IMR-90 (cell line): ENCODE measurements around the gene MEN1. TPM values are rescaled to one million over a fixed set of nuclear protein-coding genes. Genes with fewer than 3 reads are reported as not detected.

Experiments
- ATAC-seq: fragments of 200-7000 bp; cut with Tn5 transposase; 2 replicates; pipeline ENCODE4 v1.9.1; 2020; ENCODE audit warnings: low read depth, mild to moderate bottlenecking, moderate library complexity
- BruUV-seq: library from RNA; stranded (reverse); fragments of 400-500 nt; replicated peaks from 2 replicates; lab custom pipeline; 2021; lab: Mats Ljungman, UMichigan
- CTCF ChIA-PET: fragments of 300-600 bp; formaldehyde crosslinking; extraction: SDS; loops from one replicate; lab custom pipeline; 2021; ENCODE audit warnings: antibody characterized with exemption; lab: Yijun Ruan, JAX
- POLR2A ChIA-PET: fragments of 300-600 bp; sonication (Branson Sonifier 250); formaldehyde crosslinking; loops from one replicate; lab custom pipeline; 2022; ENCODE audit warnings: antibody characterized with exemption; ENCODE audit not compliant: unreplicated experiment; lab: Charles Lee
- DNase-seq: peaks from one replicate; pipeline ENCODE4 v3.0.0; 2013
- H2AFZ ChIP-seq: replicated peaks from 2 replicates; pipeline ENCODE3; 2013; ENCODE audit warnings: low read length, mild to moderate bottlenecking; ENCODE audit not compliant: poor library complexity
- H2AK5ac ChIP-seq: 2 replicates; pipeline ENCODE4 v1.6.1; 2013; ENCODE audit warnings: low read depth, low read length, inconsistent platforms
- H2AK9ac ChIP-seq: replicated peaks from 2 replicates; pipeline ENCODE3; 2013; ENCODE audit warnings: mild to moderate bottlenecking, low read depth, low read length, moderate library complexity; ENCODE audit not compliant: poor library complexity
- H2BK120ac ChIP-seq: 2 replicates; pipeline ENCODE4 v1.6.1; 2013; ENCODE audit warnings: low read depth, low read length, inconsistent platforms
- H2BK15ac ChIP-seq: 3 replicates; pipeline ENCODE4 v1.6.1; 2013; ENCODE audit warnings: low read depth, low read length, inconsistent platforms
- H2BK20ac ChIP-seq: 2 replicates; pipeline ENCODE4 v1.6.1; 2013; ENCODE audit warnings: low read depth, mild to moderate bottlenecking, inconsistent platforms, low read length, moderate library complexity
- H2BK5ac ChIP-seq: 2 replicates; pipeline ENCODE4 v1.6.1; 2013; ENCODE audit warnings: mild to moderate bottlenecking, low read depth, low read length, inconsistent platforms; ENCODE audit not compliant: poor library complexity, severe bottlenecking
- H3K14ac ChIP-seq: replicated peaks from 2 replicates; pipeline ENCODE4 v1.6.1; 2013; ENCODE audit warnings: low read depth, low read length, inconsistent platforms
- H3K18ac ChIP-seq: 2 replicates; pipeline ENCODE4 v1.6.1; 2013; ENCODE audit warnings: low read depth, low read length, control low read depth
- H3K23ac ChIP-seq: 2 replicates; pipeline ENCODE4 v1.6.1; 2013; ENCODE audit warnings: low read depth, low read length, inconsistent platforms
- H3K27ac ChIP-seq: 2 replicates; pipeline ENCODE4 v1.5.1; 2013; ENCODE audit warnings: mild to moderate bottlenecking, control low read depth, low read length; ENCODE audit not compliant: insufficient read depth
- H3K27me3 ChIP-seq: 2 replicates; pipeline ENCODE4 v1.6.1; 2013; ENCODE audit warnings: low read length; ENCODE audit not compliant: control insufficient read depth, insufficient read depth
- H3K36me3 ChIP-seq: 2 replicates; pipeline ENCODE4 v1.6.1; 2013; ENCODE audit warnings: low read length, mixed read lengths; ENCODE audit not compliant: control insufficient read depth, insufficient read depth
- H3K4ac ChIP-seq: 2 replicates; pipeline ENCODE4 v1.6.1; 2013; ENCODE audit warnings: low read depth, low read length, inconsistent platforms
- H3K4me1 ChIP-seq: 2 replicates; pipeline ENCODE4 v1.6.1; 2013; ENCODE audit warnings: low read length, mixed read lengths; ENCODE audit not compliant: control insufficient read depth, insufficient read depth
- H3K4me2 ChIP-seq: 2 replicates; pipeline ENCODE4 v1.6.1; 2013; ENCODE audit warnings: low read depth, mild to moderate bottlenecking, control low read depth, low read length, moderate library complexity
- H3K4me3 ChIP-seq: 2 replicates; pipeline ENCODE4 v1.5.1; 2013; ENCODE audit warnings: low read depth, mild to moderate bottlenecking, control low read depth, low read length, moderate library complexity; ENCODE audit not compliant: insufficient read depth
- H3K56ac ChIP-seq: 2 replicates; pipeline ENCODE4 v1.6.1; 2013; ENCODE audit warnings: low read length, inconsistent platforms; ENCODE audit not compliant: insufficient read depth; ENCODE audit errors: extremely low read depth
- H3K79me1 ChIP-seq, 2 experiments: 2 replicates each; pipeline ENCODE4 v1.6.1; 2013; ENCODE audit warnings: low read length in 2 of 2, inconsistent platforms in 1 of 2, low read depth in 1 of 2
- H3K9ac ChIP-seq: 2 replicates; pipeline ENCODE4 v1.6.1; 2013; ENCODE audit warnings: low read depth, low read length, control low read depth
- H3K9me1 ChIP-seq: 2 replicates; pipeline ENCODE4 v1.6.1; 2013; ENCODE audit warnings: low read length, inconsistent platforms; ENCODE audit not compliant: insufficient read depth
- H3K9me3 ChIP-seq: 2 replicates; pipeline ENCODE4 v1.6.1; 2013; ENCODE audit warnings: low read length; ENCODE audit not compliant: control insufficient read depth, insufficient read depth
- H4K20me1 ChIP-seq: 2 replicates; pipeline ENCODE4 v1.6.1; 2013; ENCODE audit warnings: low read length, inconsistent platforms; ENCODE audit not compliant: insufficient read depth
- H4K5ac ChIP-seq: 2 replicates; pipeline ENCODE4 v1.6.1; 2013; ENCODE audit warnings: mild to moderate bottlenecking, low read depth, low read length, control low read depth
- H4K8ac ChIP-seq, 2 experiments: 2 replicates each; pipeline ENCODE4 v1.6.1; 2013; ENCODE audit warnings: low read depth in 2 of 2, low read length in 2 of 2, control low read depth in 1 of 2, inconsistent platforms in 1 of 2
- H4K91ac ChIP-seq: 2 replicates; pipeline ENCODE4 v1.6.1; 2013; ENCODE audit warnings: low read depth, low read length, inconsistent platforms; ENCODE audit not compliant: insufficient read depth
- ELK1 ChIP-seq: fragments of 150-350 bp; IDR thresholded peaks from 2 replicates; pipeline ENCODE4 v1.6.1; 2016; ENCODE audit warnings: low read depth, mild to moderate bottlenecking, low read length, moderate library complexity, borderline replicate concordance
- WGBS, 2 experiments: methylation state at CpG; one replicate each; pipeline versions ENCODE4 v1.1.5 to v1.1.7; 2013; ENCODE audit warnings: missing lambda C conversion rate in 2 of 2; ENCODE audit not compliant: insufficient read length in 1 of 2; ENCODE audit errors: extremely low coverage in 2 of 2; 5-methylcytosine and 5-hydroxymethylcytosine counted together
- dilution Hi-C: fragments of 300-500 bp; cut with HindIII; formaldehyde crosslinking; loops from one replicate; pipeline ENCODE4 v1.14.3; 2018; ENCODE audit warnings: low sequenced_read_pairs; ENCODE audit not compliant: unreplicated experiment
- in situ Hi-C: fragments of 300-500 bp; cut with MboI; formaldehyde crosslinking; loops from 3 replicates; pipeline ENCODE4 v1.14.3; 2019; ENCODE audit warnings: low sequenced_read_pairs, inconsistent platforms, mixed read lengths
- intact Hi-C: fragments of 100-400 bp; cut with micrococcal nuclease; formaldehyde crosslinking; loops from 2 replicates; pipeline ENCODE4 v1.10.0; 2022
- polyA plus RNA-seq, 3 experiments: library from polyadenylated mRNA; depleted of rRNA; stranded (reverse); fragments of >200 nt; gene quantifications; 2 replicates each; pipeline ENCODE4 v1.2.3, GENCODE V29; 2012; ENCODE audit warnings: low replicate concordance in 1 of 3
- total RNA-seq: library from RNA; depleted of rRNA; stranded (reverse); fragments of >200 nt; gene quantifications from 2 replicates; pipeline ENCODE4 v1.2.3, GENCODE V29; 2012

MEN1 gene
- total and polyA plus RNA-seq, 2 of the 4 experiments (the other 2 are of a cell fraction): 8.8 to 35.7 TPM

- H2AFZ ChIP-seq: no peak overlapping the region
- 76% methylated on average over 4 of the region's 21 CpGs; no CpG with 5 or more reads in 1 of the 2 experiments for WGBS, 2 experiments
- H2BK20ac ChIP-seq: no peak overlapping the region
- no peak for TF ChIP-seq ELK1
- DNase-seq (no peak), ATAC-seq (no peak)
- H4K8ac ChIP-seq: no peak overlapping the region
- H3K4ac ChIP-seq: no peak overlapping the region
- H4K20me1 ChIP-seq: no peaks in the 10 kb centered on the region
- intact Hi-C loops (no loop called here), in situ Hi-C loops (no loop called here), dilution Hi-C loops (no loop called here)
- H2BK5ac ChIP-seq: no peak overlapping the region
- H2BK120ac ChIP-seq: no peak overlapping the region
- no TSS peak for BruUV-seq
- no peak overlapping the region for H3K9ac ChIP-seq
- H2AK5ac ChIP-seq: no peak overlapping the region
- H2BK15ac ChIP-seq: no peak overlapping the region
- H3K36me3 ChIP-seq: no peaks in the 10 kb centered on the region
- H3K23ac ChIP-seq: no peak overlapping the region
- H3K27ac ChIP-seq: no peak overlapping the region
- POLR2A ChIA-PET: no interaction called here
- H3K14ac ChIP-seq: no peak overlapping the region
- no peak overlapping the region for H2AK9ac ChIP-seq
- H3K27me3 ChIP-seq: peaks cover 14% of the 10 kb centered on the region; the same call in 1 of the 2 replicates
- H4K91ac ChIP-seq: no peak overlapping the region
- H3K4me1 ChIP-seq: no peaks in the 10 kb centered on the region
- CTCF ChIA-PET: no interaction called here
- H3K56ac ChIP-seq: no peak overlapping the region
- no peaks in the 10 kb centered on the region for H3K79me1 ChIP-seq
- H3K9me1 ChIP-seq: no peaks in the 10 kb centered on the region
- no peak overlapping the region for H4K5ac ChIP-seq
- H3K4me2 ChIP-seq: no peak overlapping the region
- H3K9me3 ChIP-seq: no peaks in the 10 kb centered on the region
- no peak overlapping the region for H3K18ac ChIP-seq
- no peak overlapping the region for H3K4me3 ChIP-seq
Observed at GRCh38 chr11:64832467-64833197, 22.3 kb upstream of the MEN1 start.
